Left lung (tissue), 10 donors: ENCODE measurements around the gene SPG7. TPM values are rescaled to one million over a fixed set of nuclear protein-coding genes. Genes with fewer than 3 reads are reported as not detected.
A peak's percentile ranks its signal among the peaks of the same experiment; 100 is the strongest.

Experiments
- ATAC-seq: fragments of 200-7000 bp; cut with Tn5 transposase; one replicate; pipeline ENCODE4 v1.9.1; 2020; ENCODE audit warnings: moderate library complexity
- DNase-seq, 4 donors: peaks; one replicate each; pipeline ENCODE4 v3.0.0-alpha.2; 2013 to 2020
- H3K27ac ChIP-seq, 2 donors: fragments of 200-600 bp; sonication (generic) in 1 of 2; one replicate each; pipeline versions ENCODE4 v1.5.0 to v1.8.0; 2020 to 2021
- H3K27me3 ChIP-seq, 2 donors: fragments of 200-600 bp; sonication (generic) in 1 of 2; one replicate each; pipeline versions ENCODE4 v1.5.0 to v1.8.0; 2020 to 2021
- H3K36me3 ChIP-seq, 2 donors: fragments of 200-600 bp; sonication (generic) in 1 of 2; one replicate each; pipeline versions ENCODE4 v1.5.0 to v1.8.0; 2020 to 2021
- H3K4me1 ChIP-seq, 2 donors: fragments of 200-600 bp; one replicate each; pipeline ENCODE4 v1.8.0; 2021
- H3K4me3 ChIP-seq, 2 donors: fragments of 200-600 bp; sonication (generic) in 1 of 2; one replicate each; pipeline versions ENCODE4 v1.5.0 to v1.8.0; 2020 to 2021; ENCODE audit warnings: mild to moderate bottlenecking in 1 of 2
- H3K9me3 ChIP-seq, 2 donors: fragments of 200-600 bp; sonication (generic) in 1 of 2; one replicate each; pipeline versions ENCODE4 v1.5.0 to v1.8.0; 2020 to 2021
- CTCF ChIP-seq, 2 donors: fragments of 200-600 bp; sonication (generic) in 1 of 2; IDR thresholded peaks; one replicate each; pipeline versions ENCODE4 v1.5.0 to v1.8.0; 2021; ENCODE audit warnings: antibody characterized with exemption in 2 of 2
- intact Hi-C, 2 donors: fragments of 100-400 bp; cut with DNase I; formaldehyde crosslinking; loops; one replicate each; pipeline versions ENCODE4 v1.11.2 to v1.14.2; 2022
- polyA plus RNA-seq, 6 donors: library from polyadenylated mRNA; unstranded; fragments of 120-200 nt; gene quantifications; one replicate each; pipeline ENCODE4 v1.2.1, GENCODE V29; 2013; ENCODE audit not compliant: insufficient read length in 6 of 6
- total RNA-seq, 2 donors: library from RNA; stranded (reverse); fragmentation: NEBNext Ultra II Directional; extraction: Animal tissue kit (Norgen Biotek cat#: 25700); gene quantifications; one replicate each; pipeline ENCODE4 v1.2.1, GENCODE V29; 2021
- donor health status: DM: no; HTN: yes; CAD: no.
- donor health status: DM: no; HTN: no; CAD: no.

Gene SPG7
- total and polyA plus RNA-seq, 8 donors, result 79.3 to 148 (median 121) TPM

- TF ChIP-seq CTCF (IDR thresholded peaks at IDR 0.05), result no peak
- no peaks in the 10 kb centered on the region for H3K9me3 ChIP-seq
Measured at GRCh38 chr16:89541792-89542191, 33.6 kb downstream of the SPG7 start.

GRCh38 chr16:89544113-89544512, 35.9 kb downstream of the SPG7 start:
- Histone ChIP-seq H3K4me3 (no peak overlapping the region), H3K4me1 (no peaks in the 10 kb centered on the region), H3K9me3 (no peaks in the 10 kb centered on the region), H3K36me3 (peaks cover 0 to 72% of the 10 kb centered on the region in 2 donors), H3K27me3 (no peaks in the 10 kb centered on the region), H3K27ac (no peak overlapping the region)
- intact Hi-C loops, result no loop called here
- no peak for ATAC-seq
- DNase-seq, result no peak
- TF ChIP-seq CTCF (IDR thresholded peaks at IDR 0.05), result no peak

More at GRCh38 chr16:89541792-89542191, 33.6 kb downstream of the SPG7 start:
- Histone ChIP-seq H3K36me3 (peaks cover 0 to 72% of the 10 kb centered on the region in 2 donors), H3K4me1 (no peaks in the 10 kb centered on the region), H3K27ac (no peak overlapping the region), H3K4me3 (no peak overlapping the region), H3K27me3 (no peaks in the 10 kb centered on the region)
- no peak for ATAC-seq
- intact Hi-C loops, result no loop called here
- no peak for DNase-seq

- Histone ChIP-seq H3K4me3 (no peak overlapping the region), H3K27me3 (no peaks in the 10 kb centered on the region), H3K36me3 (peaks cover 0 to 77% of the 10 kb centered on the region in 2 donors), H3K4me1 (no peaks in the 10 kb centered on the region), H3K9me3 (no peaks in the 10 kb centered on the region), H3K27ac (no peak overlapping the region)
- ATAC-seq (no peak), DNase-seq (no peak)
- intact Hi-C loops, result no loop called here
- TF ChIP-seq CTCF (IDR thresholded peaks at IDR 0.05), result no peak
Measured at GRCh38 chr16:89544713-89545043, 36.5 kb downstream of the SPG7 start.

- H3K4me1 ChIP-seq, result no peaks in the 10 kb centered on the region
- no peak for ATAC-seq
- no peaks in the 10 kb centered on the region for H3K9me3 ChIP-seq
- no peak overlapping the region for H3K4me3 ChIP-seq
- H3K27ac ChIP-seq, result no peak overlapping the region
- TF ChIP-seq CTCF (IDR thresholded peaks at IDR 0.05), result no peak
- DNase-seq, result no peak
- H3K36me3 ChIP-seq, result peaks cover 0 to 81% of the 10 kb centered on the region in 2 donors
- H3K27me3 ChIP-seq, result no peaks in the 10 kb centered on the region
- intact Hi-C loops, result no loop called here
Measured at GRCh38 chr16:89545044-89545830, 37.0 kb downstream of the SPG7 start.

GRCh38 chr16:89545831-89546574, 37.8 kb downstream of the SPG7 start:
- Histone ChIP-seq H3K4me1 (no peaks in the 10 kb centered on the region), H3K27ac (no peak overlapping the region), H3K9me3 (no peaks in the 10 kb centered on the region), H3K27me3 (no peaks in the 10 kb centered on the region), H3K4me3 (no peak overlapping the region), H3K36me3 (peaks cover 0 to 83% of the 10 kb centered on the region in 2 donors)
- no peak for TF ChIP-seq CTCF (IDR thresholded peaks at IDR 0.05)
- intact Hi-C loops, result no loop called here
- ATAC-seq (peak; percentile 95), DNase-seq (peak in 2 of 4 donors; percentile 69 to 79)
